ENCODE results near the gene KAT8. TPM values are rescaled to one million over a fixed set of nuclear protein-coding genes. Genes with fewer than 3 reads are reported as not detected.

Gene KAT8
- total and polyA plus RNA-seq, 4 donors: 15.9 to 37.4 (median 19.6) TPM

- TF ChIP-seq ATF3 (IDR thresholded peaks at IDR 0.05) (no peak), GABPA (IDR thresholded peaks at IDR 0.05 in 1 of 2, conservative IDR thresholded peaks at IDR 0.05 in 1 of 2) (no peak), SP1 (IDR thresholded peaks at IDR 0.05) (no peak), JUND (IDR thresholded peaks at IDR 0.05) (no peak)
Observed at GRCh38 chr16:31179219-31179746, 61.8 kb downstream of the KAT8 start (continued).

- H3K27me3 ChIP-seq (ENCODE audit: control insufficient read depth in 4 of 4, insufficient read depth in 4 of 4, low read length in 3 of 4): no peaks in the 10 kb centered on the region
- no peaks in the 10 kb centered on the region for H3K9me3 ChIP-seq (ENCODE audit: control insufficient read depth in 4 of 4, low read length in 3 of 4)
- peaks cover 5 to 19% (median 16%) of the 10 kb centered on the region in 4 donors for H3K36me3 ChIP-seq (ENCODE audit: control insufficient read depth in 4 of 4, insufficient read depth in 3 of 4, low read depth in 1 of 4, low read length in 3 of 4)
- H3K9ac ChIP-seq (ENCODE audit: low read depth in 1 of 2, low read length in 2 of 2): peak within 1 kb of the TSS; percentile 75 to 88
- TF ChIP-seq EGR1 (IDR thresholded peaks at IDR 0.05; ENCODE audit: low read depth in 2 of 2): peak; percentile 100
- peak; percentile 100 for TF ChIP-seq TAF1 (conservative IDR thresholded peaks at IDR 0.05)
- TF ChIP-seq YY1 (IDR thresholded peaks at IDR 0.05): peak; percentile 98
- no peak for TF ChIP-seq FOXA1 (IDR thresholded peaks at IDR 0.05)
- TF ChIP-seq REST (IDR thresholded peaks at IDR 0.05): peak; percentile 97
- TF ChIP-seq SP1 (IDR thresholded peaks at IDR 0.05): peak; percentile 84
- peak; percentile 38 for TF ChIP-seq ATF3 (IDR thresholded peaks at IDR 0.05)
- TF ChIP-seq JUND (IDR thresholded peaks at IDR 0.05): no peak
- peak; percentile 72 for TF ChIP-seq MAX (IDR thresholded peaks at IDR 0.05)
- no peak for TF ChIP-seq GABPA (IDR thresholded peaks at IDR 0.05 in 1 of 2, conservative IDR thresholded peaks at IDR 0.05 in 1 of 2)
- TF ChIP-seq RAD21 (IDR thresholded peaks at IDR 0.05): no peak
- peak within 1 kb of the TSS; percentile 93 to 98 for H3K27ac ChIP-seq (ENCODE audit: low read depth in 1 of 2, low read length in 2 of 2)
- WGBS: under 1% methylated on average over 69 of the region's 69 CpGs
- peak within 1 kb of the TSS; percentile 82 to 96 (median 90) for H3K4me3 ChIP-seq (ENCODE audit: low read depth in 1 of 3, low read length in 3 of 3)
- peak; percentile 94 for DNase-seq (ENCODE audit: low spot score)
- peaks cover 7 to 34% (median 27%) of the 10 kb centered on the region in 4 donors for H3K4me1 ChIP-seq (ENCODE audit: control insufficient read depth in 4 of 4, insufficient read depth in 4 of 4, low read length in 3 of 4)
Observed at GRCh38 chr16:31179747-31180459, 62.4 kb downstream of the KAT8 start, which contains the start of gene FUS. Gene FUS, plus strand, starts transcription at chr16:31180139. Its CDS starts 76 bp downstream, at chr16:31180215.

Small RNA genes within 50 kb of the gene (small RNA-seq; reads per million reads assigned to genes)
- gene AC009088.4: not detected
- not detected for gene NDUFA3P6

Other genes starting within 250 kb of the KAT8 start
- 1 to 10 TPM; 3.4 to 6.1 TPM for gene BCL7C, start 223.6 kb upstream of the KAT8 start, total RNA-seq
- gene BCL7C, start 223.6 kb upstream of the KAT8 start, polyA plus RNA-seq: 1 to 10 TPM; 4.9 to 7.1 TPM
- under 1 TPM in 1 of 2 donors, not detected in 1; 0.75 TPM for gene CTF1, start 221.1 kb upstream of the KAT8 start, total RNA-seq
- under 1 TPM; 0.19 to 0.35 TPM for gene CTF1, start 221.1 kb upstream of the KAT8 start, polyA plus RNA-seq
- gene FBXL19, start 194.1 kb upstream of the KAT8 start, total RNA-seq: 1 to 10 TPM; 3.0 to 4.8 TPM
- 1 to 10 TPM in 1 of 2 donors, under 1 TPM in 1; 0.31 to 2.4 TPM for gene FBXL19, start 194.1 kb upstream of the KAT8 start, polyA plus RNA-seq
- gene ORAI3, start 168.6 kb upstream of the KAT8 start, total RNA-seq: 10 to 100 TPM; 26.6 to 39.1 TPM
- 10 to 100 TPM; 28.8 to 34.1 TPM for gene ORAI3, start 168.6 kb upstream of the KAT8 start, polyA plus RNA-seq
- gene SETD1A, start 159.9 kb upstream of the KAT8 start, total RNA-seq: 1 to 10 TPM; 3.6 to 3.8 TPM
- 1 to 10 TPM; 2.7 to 4.9 TPM for gene SETD1A, start 159.9 kb upstream of the KAT8 start, polyA plus RNA-seq
- 10 to 100 TPM; 23.9 to 84.8 TPM for gene HSD3B7, start 132.5 kb upstream of the KAT8 start, total RNA-seq
- gene HSD3B7, start 132.5 kb upstream of the KAT8 start, polyA plus RNA-seq: 10 to 100 TPM; 74.0 to 93.9 TPM
- 1 to 10 TPM in 1 of 2 donors, under 1 TPM in 1; 0.09 to 1.2 TPM for gene STX1B, start 107.0 kb upstream of the KAT8 start, total RNA-seq
- under 1 TPM; 0.19 to 0.82 TPM for gene STX1B, start 107.0 kb upstream of the KAT8 start, polyA plus RNA-seq
- gene STX4, start 84.1 kb upstream of the KAT8 start, total RNA-seq: 10 to 100 TPM; 11.4 to 19.8 TPM
- gene STX4, start 84.1 kb upstream of the KAT8 start, polyA plus RNA-seq: 10 to 100 TPM; 14.9 to 22.1 TPM
- gene ZNF668, start 43.4 kb upstream of the KAT8 start, total RNA-seq: 1 to 10 TPM; 4.4 to 4.8 TPM
- 1 to 10 TPM in 1 of 2 donors, under 1 TPM in 1; 0.92 to 3.3 TPM for gene ZNF668, start 43.4 kb upstream of the KAT8 start, polyA plus RNA-seq
- gene ZNF646, start 43.2 kb upstream of the KAT8 start, total RNA-seq: 1 to 10 TPM; 5.4 to 9.6 TPM
- 1 to 10 TPM in 1 of 2 donors, under 1 TPM in 1; 0.89 to 2.7 TPM for gene ZNF646, start 43.2 kb upstream of the KAT8 start, polyA plus RNA-seq
- gene PRSS53, start 28.7 kb upstream of the KAT8 start, total RNA-seq: 10 to 100 TPM in 1 of 2 donors, under 1 TPM in 1; 0.51 to 14.5 TPM
- gene PRSS53, start 28.7 kb upstream of the KAT8 start, polyA plus RNA-seq: 1 to 10 TPM; 1.6 to 4.4 TPM
- gene VKORC1, start 22.9 kb upstream of the KAT8 start, total RNA-seq: 100 to 1,000 TPM in 1 of 2 donors, 10 to 100 TPM in 1; 29.9 to 166 TPM
- gene VKORC1, start 22.9 kb upstream of the KAT8 start, polyA plus RNA-seq: 100 to 1,000 TPM; 360 to 519 TPM
- 10 to 100 TPM; 10.0 to 29.5 TPM for gene BCKDK, start 9.3 kb upstream of the KAT8 start, total RNA-seq
- 10 to 100 TPM; 40.2 to 41.6 TPM for gene BCKDK, start 9.3 kb upstream of the KAT8 start, polyA plus RNA-seq
- gene PRSS8, start 18.1 kb downstream of the KAT8 start, total RNA-seq: 1 to 10 TPM; 1.1 to 8.3 TPM
- gene PRSS8, start 18.1 kb downstream of the KAT8 start, polyA plus RNA-seq: 10 to 100 TPM in 1 of 2 donors, 1 to 10 TPM in 1; 8.5 to 50.1 TPM
- gene PRSS36, start 32.4 kb downstream of the KAT8 start, total RNA-seq: under 1 TPM; 0.09 to 0.50 TPM
- gene PRSS36, start 32.4 kb downstream of the KAT8 start, polyA plus RNA-seq: 1 to 10 TPM in 1 of 2 donors, under 1 TPM in 1; 0.74 to 2.1 TPM
- 10 to 100 TPM; 36.4 to 51.5 TPM for gene FUS, start 62.5 kb downstream of the KAT8 start, total RNA-seq
- gene FUS, start 62.5 kb downstream of the KAT8 start, polyA plus RNA-seq: 10 to 100 TPM in 1 of 2 donors, 1 to 10 TPM in 1; 7.5 to 42.3 TPM
- 10 to 100 TPM in 1 of 2 donors, 1 to 10 TPM in 1; 6.7 to 35.9 TPM for gene PYCARD, start 85.1 kb downstream of the KAT8 start, total RNA-seq
- 10 to 100 TPM in 1 of 2 donors, 1 to 10 TPM in 1; 9.7 to 11.8 TPM for gene PYCARD, start 85.1 kb downstream of the KAT8 start, polyA plus RNA-seq
- gene TRIM72, start 96.5 kb downstream of the KAT8 start, total RNA-seq: under 1 TPM in 1 of 2 donors, not detected in 1; under 0.01 TPM
- under 1 TPM; 0.02 to 0.10 TPM for gene TRIM72, start 96.5 kb downstream of the KAT8 start, polyA plus RNA-seq
- not detected for gene PYDC1, start 99.5 kb downstream of the KAT8 start, total RNA-seq
- gene PYDC1, start 99.5 kb downstream of the KAT8 start, polyA plus RNA-seq: not detected
- 10 to 100 TPM in 1 of 2 donors, 1 to 10 TPM in 1; 5.3 to 10.1 TPM for gene ITGAM, start 142.3 kb downstream of the KAT8 start, total RNA-seq
- gene ITGAM, start 142.3 kb downstream of the KAT8 start, polyA plus RNA-seq: 1 to 10 TPM in 1 of 2 donors, under 1 TPM in 1; 0.65 to 2.9 TPM
- gene ITGAX, start 237.5 kb downstream of the KAT8 start, total RNA-seq: 1 to 10 TPM; 2.5 to 9.6 TPM
- 1 to 10 TPM; 1.1 to 1.2 TPM for gene ITGAX, start 237.5 kb downstream of the KAT8 start, polyA plus RNA-seq